Measurements from ENCODE around the gene GDPD5. TPM values are rescaled to one million over a fixed set of nuclear protein-coding genes. Genes with fewer than 3 reads are reported as not detected.

GDPD5 gene
- total and polyA plus RNA-seq, 9 of the 15 experiments (the other 6 are each of a cell fraction or from before 2014, with no cell fraction given), result 0.32 to 27.3 (median 8.0) TPM

- Histone ChIP-seq H3K4me3 (no peak overlapping the region), H3K27me3 (ENCODE audit: control insufficient read depth in 2 of 2, insufficient read depth in 2 of 2, low read length in 2 of 2) (no peaks in the 10 kb centered on the region), H4K20me1 (replicated peaks; ENCODE audit: control insufficient read depth, insufficient read depth, low read length) (no peaks in the 10 kb centered on the region), H3K4me2 (ENCODE audit: insufficient read depth, low read length) (no peak overlapping the region), H3K9me1 (ENCODE audit: control insufficient read depth, insufficient read depth, low read length) (peaks cover 4% of the 10 kb centered on the region), H3K27ac (ENCODE audit: extremely low read depth, low read depth, low read length) (no peak overlapping the region), H3K4me1 (replicated peaks in 1 of 2; ENCODE audit: control insufficient read depth in 2 of 2, insufficient read depth in 2 of 2, low read length in 2 of 2) (peaks cover 42% of the 10 kb centered on the region in 2 experiments), H2AFZ (ENCODE audit: low read depth, low read length) (no peak overlapping the region), H3K9me3 (replicated peaks; ENCODE audit: control insufficient read depth, insufficient read depth, low read depth, low read length) (no peaks in the 10 kb centered on the region), H3K79me2 (ENCODE audit: control insufficient read depth, insufficient read depth, low read length) (no peaks in the 10 kb centered on the region), H3K9ac (ENCODE audit: insufficient read depth in 1 of 2, low read depth in 2 of 2, low read length in 2 of 2) (peak overlapping the region in 1 of 2 experiments; percentile 73; a peak in 2 of 4 replicates), H3K36me3 (ENCODE audit: control insufficient read depth, insufficient read depth, low read length) (no peaks in the 10 kb centered on the region; the same call in 2 of the 3 replicates)
- 84% methylated on average over 5 of the region's 5 CpGs for WGBS (ENCODE audit: insufficient coverage, low coverage, missing lambda C conversion rate)
- ChIA-PET POLR2A (interaction anchor here (1.1 kb wide), 1 partner anchor 66 kb away, joined by 4 read pairs; no protein-coding TSS in a partner anchor), CTCF (ENCODE audit: low intra/inter-chr PET ratio) (no interaction called here)
- ATAC-seq (no peak), DNase-seq (ENCODE audit: extremely low read depth in 1 of 4, low spot score in 3 of 4) (no peak), FAIRE-seq (no peak)
- intact Hi-C loops (cut with micrococcal nuclease), result no loop called here
- no TSS peak for BruUV-seq (replicated peaks)
- in situ Hi-C loops (cut with MboI), result no loop called here
- no peak for TF ChIP-seq ZC3H4 (CRISPR knock-in tag; IDR thresholded peaks at IDR 0.05; ENCODE audit: borderline replicate concordance)
- TF ChIP-seq, protein P1, sequence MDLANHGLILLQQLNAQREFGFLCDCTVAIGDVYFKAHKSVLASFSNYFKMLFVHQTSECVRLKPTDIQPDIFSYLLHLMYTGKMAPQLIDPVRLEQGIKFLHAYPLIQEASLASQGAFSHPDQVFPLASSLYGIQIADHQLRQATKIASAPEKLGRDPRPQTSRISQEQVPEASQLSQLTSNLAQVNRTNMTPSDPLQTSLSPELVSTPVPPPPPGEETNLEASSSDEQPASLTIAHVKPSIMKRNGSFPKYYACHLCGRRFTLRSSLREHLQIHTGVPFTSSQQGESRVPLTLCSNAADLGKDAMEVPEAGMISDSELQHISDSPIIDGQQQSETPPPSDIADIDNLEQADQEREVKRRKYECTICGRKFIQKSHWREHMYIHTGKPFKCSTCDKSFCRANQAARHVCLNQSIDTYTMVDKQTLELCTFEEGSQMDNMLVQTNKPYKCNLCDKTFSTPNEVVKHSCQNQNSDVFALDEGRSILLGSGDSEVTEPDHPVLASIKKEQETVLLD (IDR thresholded peaks at IDR 0.05), result no peak
- TF ChIP-seq KDM1A (IDR thresholded peaks at IDR 0.05), result no peak
- no peak for TF ChIP-seq ATF4 (CRISPR knock-in tag; IDR thresholded peaks at IDR 0.05)
- TF ChIP-seq HDGF (IDR thresholded peaks at IDR 0.05), result no peak
- TF ChIP-seq ETS1 (conservative IDR thresholded peaks at IDR 0.05; ENCODE audit: control insufficient read depth, low read depth, low read length), result no peak
Measured at GRCh38 chr11:75472081-75472732, 53.5 kb downstream of the GDPD5 start.
